Bladder microvascular endothelial cell (primary cell): Measurements from ENCODE around the gene F8. TPM values are rescaled to one million over a fixed set of nuclear protein-coding genes. Genes with fewer than 3 reads are reported as not detected.

Experiments used
- total RNA-seq: library from RNA; depleted of rRNA; stranded (reverse); fragments of >200 nt; gene quantifications from 2 replicates; pipeline ENCODE4 v1.2.3, GENCODE V29; 2014

Gene F8
- total RNA-seq: 2.4 and 3.1 TPM in 2 replicates

DNA sequence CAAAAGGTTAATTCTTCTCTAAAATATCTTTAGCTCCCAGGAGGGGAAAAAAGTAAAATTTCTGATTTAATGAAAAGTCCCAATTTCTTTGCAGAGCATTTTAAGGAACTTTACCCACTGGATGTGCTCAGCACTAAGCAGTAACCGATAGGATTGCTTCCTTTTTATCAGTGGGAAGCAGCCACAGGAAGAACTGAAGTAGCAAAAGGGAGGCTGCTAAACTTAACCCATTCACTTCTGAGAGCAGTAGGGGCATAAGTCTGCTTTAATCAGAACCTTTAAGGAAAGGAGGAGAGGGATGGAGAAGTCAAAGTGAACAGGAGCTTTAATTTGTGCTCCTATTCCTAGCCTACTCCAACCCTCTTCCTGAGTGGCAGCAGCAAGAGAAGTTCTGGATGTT, at the start of gene F8:
Gene F8 (minus strand): TSS at position 139 of the 400 bp plus-strand sequence. CDS start 171 bp downstream, outside the sequence.

GRCh38 chrX:155070975-155071693, 48.6 kb upstream of the F8 start, which contains the start of the genes BRCC3, CMC4 and MTCP1:
TSS of gene BRCC3 (plus strand) at chrX:155071508. CDS start at chrX:155071528, 20 bp downstream.
TSS of gene CMC4 (minus strand) at chrX:155071136. CDS start at chrX:155064023, 7,113 bp downstream.
TSS of gene MTCP1 (minus strand) at chrX:155071136. CDS start at chrX:155066010, 5,126 bp downstream.

GRCh38 chrX:155026727-155027508, 4.4 kb upstream of the F8 start, which contains the start of gene FUNDC2:
TSS of gene FUNDC2 (plus strand) at chrX:155026844. CDS start at chrX:155026939, 95 bp downstream.

DNA sequence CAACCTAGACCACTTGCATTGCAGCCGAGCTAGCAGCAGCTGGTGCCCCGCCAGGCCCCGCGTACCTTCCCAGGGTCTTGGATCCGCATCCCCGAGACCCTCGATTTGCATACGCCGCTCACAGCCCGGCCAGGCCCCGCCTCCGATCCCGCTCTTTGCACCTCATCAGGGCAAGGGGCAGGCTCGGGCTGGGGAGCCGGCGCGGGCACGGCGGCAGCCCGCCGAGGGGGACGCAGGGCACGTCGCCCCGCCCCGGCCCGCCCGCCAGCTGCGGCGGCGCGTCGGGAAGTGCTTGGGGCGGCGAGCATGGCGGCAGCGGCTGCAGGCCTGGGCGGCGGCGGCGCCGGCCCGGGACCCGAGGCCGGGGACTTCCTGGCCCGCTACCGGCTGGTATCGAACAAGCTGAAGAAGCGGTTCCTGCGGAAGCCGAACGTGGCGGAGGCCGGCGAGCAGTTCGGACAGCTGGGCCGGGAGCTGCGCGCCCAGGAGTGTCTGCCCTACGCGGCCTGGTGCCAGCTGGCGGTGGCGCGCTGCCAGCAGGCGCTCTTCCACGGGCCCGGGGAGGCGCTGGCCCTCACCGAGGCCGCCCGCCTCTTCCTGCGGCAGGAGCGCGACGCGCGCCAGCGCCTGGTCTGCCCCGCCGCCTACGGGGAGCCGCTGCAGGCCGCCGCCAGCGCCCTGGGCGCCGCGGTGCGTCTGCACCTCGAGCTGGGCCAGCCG, 136.3 kb downstream of the F8 start, which contains the start of gene F8A1:
Gene F8A1 (plus strand): TSS at position 287 of the 720 bp plus-strand sequence. CDS start 20 bp downstream, at position 307.

DNA sequence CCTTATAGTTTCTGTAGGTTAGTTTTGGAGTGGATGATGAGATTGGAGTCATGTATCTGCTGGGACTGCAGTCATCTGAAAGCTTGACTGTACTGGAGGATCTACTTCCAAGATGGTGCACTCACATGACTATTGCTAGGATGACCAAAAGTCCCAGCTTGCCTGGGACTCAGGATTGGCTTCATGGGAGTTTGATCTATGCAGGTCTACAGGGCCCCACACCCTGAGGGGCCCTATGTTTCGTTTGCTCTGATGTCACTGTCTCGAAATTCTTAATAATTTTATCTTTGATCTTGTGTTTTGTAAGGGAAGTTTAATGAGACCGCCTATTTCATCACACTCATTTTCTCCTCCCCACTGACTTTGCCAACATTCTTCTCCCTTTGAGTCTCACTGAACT, 188.0 kb downstream of the F8 start, which contains the start of gene SMIM9:
Gene SMIM9 (minus strand): TSS at position 101 of the 400 bp plus-strand sequence. CDS start 3,806 bp downstream, outside the sequence.

DNA sequence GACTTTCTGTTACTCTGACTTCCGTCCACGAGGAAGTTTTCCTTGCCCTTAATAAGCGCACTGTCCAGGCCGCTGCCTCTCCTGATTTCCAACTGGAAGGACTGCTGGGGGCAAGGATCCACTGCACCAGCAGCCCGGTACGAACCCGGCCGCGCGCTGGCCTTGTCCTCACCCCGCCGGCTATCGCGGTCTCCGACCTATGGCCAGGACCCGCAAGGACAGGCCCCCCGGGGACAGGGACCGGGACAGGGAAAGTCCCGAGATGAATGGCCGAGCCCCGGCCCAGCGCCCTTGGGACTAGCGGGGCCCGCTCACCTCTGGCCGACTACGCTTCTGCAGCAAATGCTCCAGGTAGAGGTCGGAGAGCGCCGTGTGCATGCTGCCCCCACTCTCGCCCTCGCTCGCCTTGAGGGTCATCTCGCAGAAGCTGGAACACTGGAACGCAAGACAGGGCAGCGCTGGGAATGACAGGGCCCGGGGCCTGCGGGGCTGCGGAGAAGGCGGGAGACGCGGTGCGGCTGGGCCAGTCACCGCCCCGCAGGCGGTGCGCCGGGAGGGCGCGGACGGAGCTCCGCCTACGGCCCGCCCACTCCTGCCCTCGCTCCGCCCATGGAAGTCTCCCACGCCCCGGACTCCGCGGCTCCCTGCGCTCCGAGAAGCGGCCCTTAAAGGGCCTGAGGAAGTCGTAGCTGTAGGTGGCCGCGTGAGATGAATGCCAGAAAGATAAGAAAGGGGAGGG, 217.4 kb downstream of the F8 start, which contains the start of gene MPP1:
Gene MPP1 (minus strand): TSS at position 529 of the 739 bp plus-strand sequence. CDS start 112 bp downstream, at position 417.

Other genes starting within 250 kb of the F8 start
- gene MPP1, start 217.2 kb downstream of the F8 start, total RNA-seq: 29.1 and 33.8 TPM in 2 replicates
- not detected in 2 replicates for gene SMIM9, start 188.1 kb downstream of the F8 start, total RNA-seq
- 1.3 and 2.3 TPM in 2 replicates for gene F8A1, start 136.4 kb downstream of the F8 start, total RNA-seq
- 32.5 and 87.5 TPM in 2 replicates for gene FUNDC2, start 4.1 kb upstream of the F8 start, total RNA-seq
- gene CMC4, start 48.4 kb upstream of the F8 start, total RNA-seq: 3.9 and 5.3 TPM in 2 replicates
- gene MTCP1, start 48.4 kb upstream of the F8 start, total RNA-seq: 14.2 and 16.2 TPM in 2 replicates
- gene BRCC3, start 48.8 kb upstream of the F8 start, total RNA-seq: 12.6 and 15.2 TPM in 2 replicates
- 55.2 and 56.5 TPM in 2 replicates for gene VBP1, start 193.7 kb upstream of the F8 start, total RNA-seq
- gene RAB39B, start 241.8 kb upstream of the F8 start, total RNA-seq: under 0.01 and 0.38 TPM in 2 replicates